Measurements from ENCODE around the gene DAAM1. TPM values are rescaled to one million over a fixed set of nuclear protein-coding genes. Genes with fewer than 3 reads are reported as not detected.

Gene DAAM1
- polyA plus RNA-seq, 3 donors = 3.2 to 6.3 (median 4.4) TPM

DNA sequence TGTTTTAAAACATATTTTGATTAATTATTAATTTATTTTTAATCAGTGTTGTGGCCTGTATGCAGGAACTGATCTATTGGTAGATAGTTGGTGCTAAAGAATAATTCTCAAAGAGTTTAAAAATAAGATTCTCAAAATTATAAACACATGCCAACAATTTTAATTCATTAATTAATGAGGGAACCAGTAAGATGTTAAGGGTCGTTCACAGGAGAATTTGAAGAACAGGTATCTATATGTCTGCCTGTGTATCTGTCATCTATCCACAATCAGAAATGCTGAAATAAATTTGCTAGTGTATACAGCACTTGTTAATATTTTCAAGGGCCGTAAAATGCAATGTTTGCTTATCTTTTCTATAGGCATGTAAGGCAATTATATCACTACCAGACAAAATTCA is 18.4 kb downstream of the DAAM1 start:
- Mint-ChIP-seq H3K4me1 (peaks cover 5% of the 10 kb centered on the region), H3K9me3 (no peaks in the 10 kb centered on the region), H3K4me3 (no peak overlapping the region), H3K36me3 (no peaks in the 10 kb centered on the region), H3K27ac (no peak overlapping the region), H3K27me3 (ENCODE audit: low read depth in 3 of 3) (peaks cover 0 to 1% (median 0%) of the 10 kb centered on the region in 3 donors)
- Histone ChIP-seq H3K79me2 (ENCODE audit: insufficient read depth, low read length) (peaks cover 6% of the 10 kb centered on the region), H2AFZ (ENCODE audit: insufficient read depth, low read depth, low read length, poor library complexity, severe bottlenecking) (no peak overlapping the region), H3K27ac (ENCODE audit: low read depth in 1 of 2, low read length in 2 of 2) (no peak overlapping the region), H3K4me1 (ENCODE audit: control insufficient read depth in 1 of 2, insufficient read depth in 2 of 2, low read length in 2 of 2) (no peaks in the 10 kb centered on the region), H3K9me3 (replicated peaks in 1 of 2; ENCODE audit: control insufficient read depth in 1 of 2, insufficient read depth in 1 of 2, low read length in 2 of 2) (no peaks in the 10 kb centered on the region), H3K9ac (ENCODE audit: insufficient read depth, low read length, poor library complexity, severe bottlenecking) (no peak overlapping the region), H3K4me3 (replicated peaks in 1 of 3; ENCODE audit: low read depth in 2 of 3, low read length in 3 of 3) (no peak overlapping the region), H3K27me3 (ENCODE audit: control insufficient read depth in 2 of 2, insufficient read depth in 2 of 2, low read length in 2 of 2) (no peaks in the 10 kb centered on the region), H4K20me1 (ENCODE audit: insufficient read depth, low read length) (peaks cover 4% of the 10 kb centered on the region), H3K4me2 (replicated peaks; ENCODE audit: extremely low read depth, low read length, poor library complexity, severe bottlenecking) (no peak overlapping the region), H3K36me3 (replicated peaks in 1 of 2; ENCODE audit: control insufficient read depth in 1 of 2, insufficient read depth in 2 of 2, low read length in 2 of 2) (no peaks in the 10 kb centered on the region)
- intact Hi-C loops (cut with micrococcal nuclease) = no loop called here
- no CpG with 5 or more reads among the region's 2 CpGs for WGBS (ENCODE audit: insufficient coverage)
- DNase-seq = no peak
- TF ChIP-seq, protein P1, sequence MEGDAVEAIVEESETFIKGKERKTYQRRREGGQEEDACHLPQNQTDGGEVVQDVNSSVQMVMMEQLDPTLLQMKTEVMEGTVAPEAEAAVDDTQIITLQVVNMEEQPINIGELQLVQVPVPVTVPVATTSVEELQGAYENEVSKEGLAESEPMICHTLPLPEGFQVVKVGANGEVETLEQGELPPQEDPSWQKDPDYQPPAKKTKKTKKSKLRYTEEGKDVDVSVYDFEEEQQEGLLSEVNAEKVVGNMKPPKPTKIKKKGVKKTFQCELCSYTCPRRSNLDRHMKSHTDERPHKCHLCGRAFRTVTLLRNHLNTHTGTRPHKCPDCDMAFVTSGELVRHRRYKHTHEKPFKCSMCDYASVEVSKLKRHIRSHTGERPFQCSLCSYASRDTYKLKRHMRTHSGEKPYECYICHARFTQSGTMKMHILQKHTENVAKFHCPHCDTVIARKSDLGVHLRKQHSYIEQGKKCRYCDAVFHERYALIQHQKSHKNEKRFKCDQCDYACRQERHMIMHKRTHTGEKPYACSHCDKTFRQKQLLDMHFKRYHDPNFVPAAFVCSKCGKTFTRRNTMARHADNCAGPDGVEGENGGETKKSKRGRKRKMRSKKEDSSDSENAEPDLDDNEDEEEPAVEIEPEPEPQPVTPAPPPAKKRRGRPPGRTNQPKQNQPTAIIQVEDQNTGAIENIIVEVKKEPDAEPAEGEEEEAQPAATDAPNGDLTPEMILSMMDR (IDR thresholded peaks at IDR 0.05) = no peak

- peaks cover 6% of the 10 kb centered on the region for H3K79me2 ChIP-seq (ENCODE audit: insufficient read depth, low read length)
- no peak overlapping the region for H3K27ac ChIP-seq (ENCODE audit: low read depth in 1 of 2, low read length in 2 of 2)
- no peak for DNase-seq
- H3K4me2 ChIP-seq (replicated peaks; ENCODE audit: extremely low read depth, low read length, poor library complexity, severe bottlenecking) = no peak overlapping the region
- no peaks in the 10 kb centered on the region for H3K27me3 ChIP-seq (ENCODE audit: control insufficient read depth in 2 of 2, insufficient read depth in 2 of 2, low read length in 2 of 2)
- WGBS (ENCODE audit: insufficient coverage) = 87% methylated on average over 2 of the region's 5 CpGs
- no peaks in the 10 kb centered on the region for H3K9me3 ChIP-seq (replicated peaks in 1 of 2; ENCODE audit: control insufficient read depth in 1 of 2, insufficient read depth in 1 of 2, low read length in 2 of 2)
- H3K4me3 ChIP-seq (replicated peaks in 1 of 3; ENCODE audit: low read depth in 2 of 3, low read length in 3 of 3) = no peak overlapping the region
- H2AFZ ChIP-seq (ENCODE audit: insufficient read depth, low read depth, low read length, poor library complexity, severe bottlenecking) = no peak overlapping the region
- intact Hi-C loops (cut with micrococcal nuclease) = no loop called here
- H3K9ac ChIP-seq (ENCODE audit: insufficient read depth, low read length, poor library complexity, severe bottlenecking) = no peak overlapping the region
- no peaks in the 10 kb centered on the region for H3K9me3 Mint-ChIP-seq
- H3K4me3 Mint-ChIP-seq = no peak overlapping the region
- TF ChIP-seq, protein P1 (IDR thresholded peaks at IDR 0.05) = no peak
- H3K4me1 Mint-ChIP-seq = peaks cover 5% of the 10 kb centered on the region
- no peaks in the 10 kb centered on the region for H3K36me3 Mint-ChIP-seq
- H3K27me3 Mint-ChIP-seq (ENCODE audit: low read depth in 3 of 3) = peaks cover 0 to 1% (median 0%) of the 10 kb centered on the region in 3 donors
- H3K36me3 ChIP-seq (replicated peaks in 1 of 2; ENCODE audit: control insufficient read depth in 1 of 2, insufficient read depth in 2 of 2, low read length in 2 of 2) = no peaks in the 10 kb centered on the region
- H3K4me1 ChIP-seq (ENCODE audit: control insufficient read depth in 1 of 2, insufficient read depth in 2 of 2, low read length in 2 of 2) = no peaks in the 10 kb centered on the region
- H4K20me1 ChIP-seq (ENCODE audit: insufficient read depth, low read length) = peaks cover 4% of the 10 kb centered on the region
- H3K27ac Mint-ChIP-seq = no peak overlapping the region
These were observed 19.1 kb downstream of the DAAM1 start for GRCh38 chr14:59207506-59207933.
